GM18511 (cell line): ENCODE measurements around the gene RABGAP1L.
A peak's percentile ranks its signal among the peaks of the same experiment; 100 is the strongest.

Source experiments
- ATAC-seq: cut with Tn5 transposase; IDR thresholded peaks from one replicate; pipeline ENCODE4 v1.9.1; 2021; ENCODE audit warnings: mild to moderate bottlenecking, moderate library complexity; ENCODE audit not compliant: unreplicated experiment

The RABGAP1L gene

DNA sequence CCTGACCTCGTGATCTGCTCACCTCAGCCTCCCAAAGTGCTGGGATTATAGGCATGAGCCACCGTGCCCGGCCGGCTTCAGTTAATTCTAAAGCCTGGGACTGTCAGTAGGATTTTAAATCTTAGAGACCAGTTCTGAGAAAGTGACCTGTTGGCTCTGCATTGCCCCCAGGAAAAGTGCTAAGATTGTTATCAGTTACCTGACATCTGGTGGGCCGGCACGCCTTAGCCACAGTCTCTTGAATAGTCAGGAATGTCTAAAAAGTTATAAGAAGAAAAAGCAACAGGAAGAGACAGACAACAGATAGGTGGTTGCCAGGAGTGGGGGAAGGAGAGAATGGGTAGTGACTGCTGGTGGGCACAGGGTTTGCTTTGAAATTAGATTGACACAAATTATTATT lies 35.1 kb downstream of the RABGAP1L start:
- ATAC-seq: no peak

- no peak for ATAC-seq
Observed at GRCh38 chr1:174197088-174197487, 37.8 kb downstream of the RABGAP1L start.

DNA sequence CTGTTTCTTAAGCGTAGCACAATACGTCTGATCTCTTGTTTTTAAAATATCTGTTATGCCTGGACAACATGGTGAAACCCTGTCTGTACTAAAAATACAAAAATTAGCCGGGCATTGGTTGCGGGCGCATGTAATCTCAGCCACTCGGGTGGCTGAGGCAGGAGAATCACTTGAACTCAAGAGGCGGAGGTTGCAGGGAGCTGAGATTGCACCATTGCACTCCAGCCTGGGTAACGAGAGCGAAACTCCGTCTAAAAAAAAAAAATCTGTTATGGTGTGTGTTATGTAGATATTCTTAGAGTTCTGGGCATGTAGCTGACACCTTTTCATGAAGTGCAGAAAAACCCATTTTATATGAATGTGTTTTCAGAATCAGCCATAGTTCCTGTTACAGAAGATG lies 38.2 kb downstream of the RABGAP1L start:
- ATAC-seq: no peak

GRCh38 chr1:174198202-174198601 lies 38.9 kb downstream of the RABGAP1L start:
- no peak for ATAC-seq

- ATAC-seq: no peak
Observed at GRCh38 chr1:174200746-174201145, 41.4 kb downstream of the RABGAP1L start.

DNA sequence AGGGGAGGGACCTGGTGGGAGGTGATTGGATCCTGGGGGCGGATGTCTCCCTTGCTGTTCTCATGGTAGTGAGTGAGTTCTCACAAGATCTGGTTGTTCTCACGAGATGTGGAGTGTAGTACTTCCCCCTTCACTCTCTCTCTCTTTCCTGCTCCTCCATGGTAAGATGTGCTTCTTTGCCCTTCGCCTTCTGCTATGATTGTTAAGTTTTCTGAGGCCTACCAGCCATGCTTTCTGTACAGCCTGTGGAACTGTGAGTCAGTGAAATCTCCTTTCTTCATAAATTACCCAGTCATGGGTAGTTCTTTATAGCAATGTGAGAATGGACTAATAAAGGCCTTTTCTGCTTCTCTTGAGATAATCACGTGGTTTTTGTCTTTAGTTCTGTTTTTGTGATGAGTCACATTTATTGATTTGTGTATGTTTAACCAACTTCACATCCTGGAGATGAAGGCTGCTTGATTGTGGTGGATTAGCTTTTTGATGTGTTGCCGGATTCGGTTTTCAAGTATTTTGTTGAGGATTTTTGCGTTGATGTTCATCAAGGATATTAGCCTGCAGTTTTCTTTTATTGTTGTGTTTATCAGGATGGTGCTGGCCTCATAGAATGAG lies 45.5 kb downstream of the RABGAP1L start:
- ATAC-seq: peak; percentile 51

DNA sequence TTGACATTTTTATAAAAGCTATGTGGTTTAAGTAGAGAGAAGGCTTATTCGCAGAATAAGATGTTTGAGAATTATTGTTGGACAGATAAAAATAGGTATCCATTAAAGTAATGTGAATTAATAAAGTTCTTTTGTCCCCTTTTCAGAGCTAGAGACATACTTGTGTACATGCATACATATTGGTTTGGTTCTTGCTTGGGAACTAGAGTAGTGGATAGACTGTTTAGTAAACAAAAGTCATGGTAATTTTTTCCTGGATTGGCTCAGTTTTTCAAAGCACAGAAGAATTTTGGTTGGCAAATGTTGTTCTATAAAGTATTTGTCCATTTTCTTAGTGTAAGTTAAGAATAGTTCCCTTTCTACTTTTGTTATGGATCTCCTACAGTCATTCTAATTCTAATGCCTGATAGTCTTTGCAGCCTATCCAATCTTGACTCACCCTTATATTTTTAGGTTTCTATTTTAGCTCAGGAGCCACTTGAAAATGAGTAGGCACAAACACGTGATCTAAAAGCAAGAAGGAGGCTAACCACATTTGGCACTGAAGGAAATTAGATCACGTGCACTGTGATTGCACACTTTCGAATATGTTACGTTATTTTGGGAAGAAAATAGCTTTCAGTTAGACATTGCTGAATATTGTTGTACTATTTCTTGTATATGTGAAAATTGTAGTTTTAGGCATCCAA lies 47.0 kb downstream of the RABGAP1L start:
- no peak for ATAC-seq

DNA sequence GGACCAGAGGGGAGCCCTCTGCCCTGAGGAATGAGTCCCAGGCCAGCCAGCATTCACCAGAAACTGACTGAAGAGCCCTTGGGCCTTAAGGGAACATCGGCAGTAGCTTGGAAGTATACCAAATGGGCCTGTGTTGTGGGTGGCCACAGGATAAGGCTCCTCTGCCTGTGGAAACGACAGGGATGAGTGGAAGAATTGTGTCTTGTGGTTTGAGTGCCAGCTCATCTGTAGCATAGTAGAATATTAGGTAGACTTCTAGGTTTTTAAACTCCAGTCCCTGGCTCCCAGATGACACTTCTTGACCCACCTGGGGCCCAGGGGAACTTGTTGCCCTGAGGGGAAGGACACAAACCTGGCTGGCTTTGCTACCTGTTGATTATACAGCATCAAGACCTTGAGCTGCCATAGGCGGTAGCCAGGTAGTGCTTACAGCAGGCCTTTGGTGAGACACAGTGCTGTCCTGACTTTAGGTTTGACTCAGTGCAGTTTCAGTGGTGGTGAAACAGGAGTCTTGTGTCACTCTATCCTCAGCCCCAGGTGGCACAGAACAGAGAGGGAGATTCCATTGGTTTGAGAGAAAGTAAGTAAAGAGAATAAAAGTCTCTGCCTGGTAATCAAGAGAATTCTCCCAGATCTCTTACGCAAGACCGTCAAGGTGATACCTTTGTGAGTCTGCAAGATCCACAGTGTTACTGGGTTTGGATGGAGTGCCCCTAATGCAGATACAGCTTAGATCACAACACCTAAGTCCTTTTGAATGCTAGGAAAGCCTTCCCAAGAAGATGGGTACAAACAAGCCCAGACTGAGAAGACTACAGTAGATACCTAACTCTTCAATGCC lies 50.2 kb downstream of the RABGAP1L start:
- peak; percentile 81 for ATAC-seq

- ATAC-seq: no peak
Observed at GRCh38 chr1:174211486-174211885, 52.2 kb downstream of the RABGAP1L start.

- ATAC-seq: no peak
Observed at GRCh38 chr1:174215766-174216165, 56.4 kb downstream of the RABGAP1L start.

DNA sequence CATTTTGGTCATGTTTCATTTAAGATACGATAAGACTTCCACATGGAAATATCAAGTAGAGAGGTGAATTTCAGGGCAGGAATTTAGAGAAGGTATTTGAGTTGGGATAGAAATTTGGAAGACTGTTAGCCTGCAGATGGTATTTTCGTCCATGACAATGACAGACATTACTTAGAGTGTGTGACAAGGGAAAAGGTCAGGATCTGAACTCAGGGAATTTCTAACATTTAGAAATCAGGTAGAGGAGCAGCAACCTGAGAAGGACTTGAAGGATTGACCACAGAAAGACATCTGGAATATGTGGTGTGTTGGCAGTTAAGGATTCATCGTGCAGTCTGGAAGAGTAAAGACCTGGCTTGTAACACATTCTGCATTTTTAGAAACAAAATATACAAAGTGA lies 57.9 kb downstream of the RABGAP1L start:
- ATAC-seq: no peak

DNA sequence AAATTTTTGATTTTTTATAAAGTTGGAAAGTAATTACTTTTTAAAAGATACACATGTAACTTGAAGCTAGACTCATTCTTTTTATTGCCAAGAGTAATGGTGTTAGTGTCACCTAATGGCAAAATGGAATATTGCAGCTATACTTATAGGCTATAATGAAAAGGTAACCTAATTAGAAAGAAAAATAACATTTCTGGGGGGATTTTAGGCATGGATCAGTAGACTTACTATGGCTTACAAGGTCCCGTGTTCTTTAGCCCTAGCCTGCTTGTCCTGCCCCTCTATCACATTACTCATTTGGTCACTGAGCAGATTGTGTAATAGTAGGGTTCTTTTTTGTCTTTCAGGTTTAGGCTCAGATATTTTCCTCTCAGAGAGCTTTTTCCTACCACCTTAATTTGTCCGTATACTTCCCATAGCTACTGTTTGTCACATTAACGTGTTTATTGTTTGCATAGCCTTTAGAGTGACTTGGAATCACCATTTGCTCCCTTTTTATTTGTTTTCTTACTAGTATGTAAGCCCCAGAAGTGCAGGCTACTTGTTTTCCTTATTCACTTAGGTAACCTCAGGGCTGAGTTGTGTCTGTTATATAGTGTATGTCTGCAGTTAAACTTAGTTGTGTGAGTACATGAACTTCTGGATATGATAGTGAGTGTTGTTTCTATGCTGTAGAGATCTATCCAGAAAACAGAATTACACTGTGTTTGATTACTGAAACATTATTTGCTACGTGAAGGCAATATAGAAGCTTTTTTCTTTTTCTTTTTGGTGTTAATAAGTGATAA lies 58.7 kb downstream of the RABGAP1L start:
- ATAC-seq: no peak

- ATAC-seq: no peak
Observed at GRCh38 chr1:174218983-174219382, 59.7 kb downstream of the RABGAP1L start.

GRCh38 chr1:174219606-174220370 lies 60.5 kb downstream of the RABGAP1L start:
- ATAC-seq: peak; percentile 41

DNA sequence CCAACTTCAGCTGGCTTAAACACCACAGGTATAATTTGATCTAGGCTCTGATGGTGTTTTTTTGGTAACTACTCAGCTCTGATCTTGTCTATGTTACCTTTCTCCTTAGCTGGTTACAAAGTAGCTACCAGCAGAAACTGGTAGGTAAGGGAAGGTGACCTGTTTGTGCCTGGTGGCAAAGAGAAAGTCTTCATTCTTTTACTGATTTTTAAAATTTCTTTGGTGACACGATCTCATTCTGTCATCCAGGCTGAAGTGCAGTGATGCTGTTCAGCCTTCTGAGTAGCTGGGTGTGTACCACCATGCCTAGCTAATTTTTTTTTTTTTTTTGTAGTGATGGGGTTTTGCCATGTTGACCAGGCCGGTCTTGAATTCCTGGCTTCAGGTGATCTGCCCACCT lies 62.4 kb downstream of the RABGAP1L start:
- ATAC-seq: no peak

GRCh38 chr1:174222166-174222949 lies 63.0 kb downstream of the RABGAP1L start:
- ATAC-seq: no peak

GRCh38 chr1:174224641-174225040 lies 65.3 kb downstream of the RABGAP1L start:
- ATAC-seq: no peak

- ATAC-seq: no peak
Observed at GRCh38 chr1:174225499-174226204, 66.3 kb downstream of the RABGAP1L start.

GRCh38 chr1:174230399-174230798 lies 71.1 kb downstream of the RABGAP1L start:
- ATAC-seq: no peak
